ENCODE results near the gene EIF4A3.

The EIF4A3 gene

GRCh38 chr17:80147035-80147822, at the start of gene EIF4A3:
EIF4A3 (minus strand) TSS chr17:80147128; CDS start chr17:80146961, 167 bp downstream.
- DNase-seq (ENCODE audit: low read depth) = peak; percentile 94

- no peak for DNase-seq (ENCODE audit: low read depth)
These were observed 49.7 kb upstream of the EIF4A3 start for GRCh38 chr17:80196652-80197051.

- DNase-seq (ENCODE audit: low read depth) = peak; percentile 56
These were observed 49.0 kb upstream of the EIF4A3 start for GRCh38 chr17:80195671-80196529.

DNA sequence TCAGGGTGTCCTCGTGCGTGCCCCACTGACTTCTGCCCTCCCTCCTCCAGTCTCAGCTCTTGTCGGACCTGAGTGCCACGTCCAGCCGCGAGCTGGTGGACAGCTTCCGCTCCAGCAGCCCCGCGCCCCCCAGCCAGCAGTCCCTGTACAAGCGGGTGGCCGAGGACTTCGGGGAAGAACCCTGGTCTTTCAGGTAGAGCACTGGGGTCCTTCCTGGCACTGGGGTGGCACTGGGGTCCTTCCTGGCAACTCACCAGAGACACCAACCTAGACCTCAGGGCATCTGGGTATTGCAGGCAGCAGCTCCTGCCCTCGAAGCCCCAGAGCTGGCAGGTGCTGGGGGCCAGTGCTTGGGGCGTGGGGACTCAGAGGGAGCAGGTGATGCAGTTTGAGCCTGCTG, 48.2 kb upstream of the EIF4A3 start:
- no peak for DNase-seq (ENCODE audit: low read depth)

DNA sequence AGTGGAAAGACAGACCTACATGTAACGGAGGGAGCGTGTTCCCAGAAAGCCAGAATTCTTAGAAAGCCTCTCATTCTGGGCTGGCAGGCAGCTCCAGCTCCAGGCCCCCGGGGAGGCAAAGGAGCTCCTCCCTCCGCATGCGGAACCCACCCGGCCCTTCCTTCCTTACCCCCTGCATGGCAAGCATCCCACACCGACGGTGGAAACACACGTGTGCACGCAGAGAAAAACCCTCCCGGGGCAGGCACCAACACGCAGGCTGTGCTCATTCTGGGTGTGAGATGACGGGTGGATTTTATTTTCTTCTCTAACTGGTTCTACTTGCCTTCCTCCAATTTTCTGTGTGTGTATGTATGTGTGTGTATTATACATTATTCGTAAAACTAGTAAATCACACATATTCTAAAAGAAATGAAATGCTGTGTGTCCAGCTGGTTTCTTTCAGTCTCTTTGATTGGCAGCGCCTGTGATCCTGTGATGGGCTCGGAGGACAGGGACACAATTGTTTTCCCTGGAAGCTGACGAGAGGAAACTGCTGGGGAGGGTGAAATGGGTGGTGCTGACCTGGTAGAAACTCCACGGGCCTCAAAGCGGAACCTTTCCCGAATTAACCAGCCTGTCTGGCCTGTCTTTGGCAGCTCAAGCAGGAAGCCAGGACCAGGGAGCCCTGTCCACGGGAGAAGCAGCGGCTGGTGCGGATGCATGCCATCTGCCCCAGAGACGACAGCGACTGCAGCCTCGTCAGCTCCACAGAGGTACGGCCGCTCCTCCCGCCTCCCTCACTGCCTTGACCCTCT, 45.1 kb upstream of the EIF4A3 start:
- DNase-seq (ENCODE audit: low read depth) = no peak

DNA sequence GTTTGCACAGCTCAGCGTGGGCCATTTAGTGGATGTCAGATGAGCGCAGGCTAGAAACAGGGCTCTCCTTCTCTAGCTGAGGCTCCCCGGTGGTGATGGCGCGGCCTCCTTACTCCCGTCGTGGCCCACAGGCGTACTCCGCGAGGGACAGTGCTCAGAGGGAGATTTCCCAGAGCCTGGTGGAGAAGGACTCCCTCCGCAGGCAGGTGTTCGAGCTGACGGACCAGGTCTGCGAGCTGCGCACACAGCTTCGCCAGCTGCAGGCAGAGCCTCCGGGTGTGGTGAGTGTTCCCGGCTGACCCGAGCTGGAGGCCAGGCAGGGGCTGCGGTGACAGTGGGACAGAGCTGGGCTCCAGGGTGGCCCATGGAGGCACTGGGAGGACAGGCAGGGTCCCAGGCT, 44.3 kb upstream of the EIF4A3 start:
- no peak for DNase-seq (ENCODE audit: low read depth)

DNA sequence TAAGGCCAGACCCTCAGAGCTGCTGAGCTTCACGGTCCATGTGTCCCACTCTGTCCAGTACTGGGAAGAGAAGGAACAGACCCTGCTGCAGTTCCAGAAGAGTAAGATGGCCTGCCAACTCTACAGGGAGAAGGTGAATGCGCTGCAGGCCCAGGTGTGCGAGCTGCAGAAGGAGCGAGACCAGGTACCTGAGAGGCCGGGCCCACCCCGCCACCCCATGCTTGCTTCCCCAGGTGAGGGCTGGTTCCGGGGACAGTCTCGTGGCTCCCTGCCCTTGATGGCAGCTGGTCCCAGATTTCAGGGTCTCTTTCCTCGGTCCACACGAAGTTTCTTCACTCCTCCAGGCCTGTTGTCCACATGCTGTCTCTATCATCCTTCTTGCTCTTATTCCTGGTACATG, 43.8 kb upstream of the EIF4A3 start:
- no peak for DNase-seq (ENCODE audit: low read depth)

DNA sequence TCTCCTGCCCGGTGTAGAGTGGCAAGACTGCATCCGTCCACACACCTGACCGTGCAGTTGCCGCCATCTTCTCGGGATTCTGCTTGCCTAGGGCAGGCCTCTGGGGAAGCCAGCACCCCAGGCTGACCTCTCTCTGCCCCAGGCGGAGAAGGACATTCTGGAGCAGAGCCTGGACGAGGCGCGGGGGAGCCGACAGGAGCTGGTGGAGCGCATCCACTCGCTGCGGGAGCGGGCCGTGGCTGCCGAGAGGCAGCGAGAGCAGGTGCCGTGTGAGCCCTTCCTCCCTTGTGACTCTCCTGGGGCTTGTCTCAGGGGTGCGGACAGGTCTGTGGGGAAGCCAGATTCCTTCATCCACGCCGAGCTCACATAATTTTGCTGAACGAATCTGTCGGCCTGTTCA, 42.7 kb upstream of the EIF4A3 start:
- no peak for DNase-seq (ENCODE audit: low read depth)

DNA sequence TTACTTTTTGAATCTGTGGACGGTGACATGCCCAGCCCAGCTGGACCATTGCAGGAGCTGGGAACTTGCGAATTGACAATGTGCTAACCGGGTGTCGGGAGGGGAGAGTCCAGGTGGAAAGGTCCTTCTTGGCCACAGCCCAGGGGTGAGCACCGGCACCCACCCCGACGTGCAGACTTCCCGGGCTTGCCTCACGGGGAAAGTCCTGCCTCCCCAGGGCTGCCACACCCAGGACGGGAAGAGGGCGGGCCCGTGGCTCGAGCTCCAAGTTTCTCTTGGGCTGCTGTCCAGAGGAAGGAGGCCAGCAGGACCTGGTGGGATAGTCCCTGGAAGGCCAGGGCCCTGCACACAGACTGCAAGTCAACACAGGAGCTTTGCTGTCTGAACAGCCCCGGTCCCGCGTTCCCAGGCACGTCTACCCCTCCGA, 40.6 kb upstream of the EIF4A3 start:
- DNase-seq (ENCODE audit: low read depth) = no peak

- no peak for DNase-seq (ENCODE audit: low read depth)
These were observed 40.2 kb upstream of the EIF4A3 start for GRCh38 chr17:80187090-80187489.

GRCh38 chr17:80185968-80186367, 39.0 kb upstream of the EIF4A3 start:
- DNase-seq (ENCODE audit: low read depth) = no peak

- DNase-seq (ENCODE audit: low read depth) = no peak
These were observed 37.4 kb upstream of the EIF4A3 start for GRCh38 chr17:80184423-80184714.

GRCh38 chr17:80183581-80184422, 36.9 kb upstream of the EIF4A3 start:
- DNase-seq (ENCODE audit: low read depth) = no peak

GRCh38 chr17:80182845-80183223, 35.9 kb upstream of the EIF4A3 start:
- DNase-seq (ENCODE audit: low read depth) = no peak

DNA sequence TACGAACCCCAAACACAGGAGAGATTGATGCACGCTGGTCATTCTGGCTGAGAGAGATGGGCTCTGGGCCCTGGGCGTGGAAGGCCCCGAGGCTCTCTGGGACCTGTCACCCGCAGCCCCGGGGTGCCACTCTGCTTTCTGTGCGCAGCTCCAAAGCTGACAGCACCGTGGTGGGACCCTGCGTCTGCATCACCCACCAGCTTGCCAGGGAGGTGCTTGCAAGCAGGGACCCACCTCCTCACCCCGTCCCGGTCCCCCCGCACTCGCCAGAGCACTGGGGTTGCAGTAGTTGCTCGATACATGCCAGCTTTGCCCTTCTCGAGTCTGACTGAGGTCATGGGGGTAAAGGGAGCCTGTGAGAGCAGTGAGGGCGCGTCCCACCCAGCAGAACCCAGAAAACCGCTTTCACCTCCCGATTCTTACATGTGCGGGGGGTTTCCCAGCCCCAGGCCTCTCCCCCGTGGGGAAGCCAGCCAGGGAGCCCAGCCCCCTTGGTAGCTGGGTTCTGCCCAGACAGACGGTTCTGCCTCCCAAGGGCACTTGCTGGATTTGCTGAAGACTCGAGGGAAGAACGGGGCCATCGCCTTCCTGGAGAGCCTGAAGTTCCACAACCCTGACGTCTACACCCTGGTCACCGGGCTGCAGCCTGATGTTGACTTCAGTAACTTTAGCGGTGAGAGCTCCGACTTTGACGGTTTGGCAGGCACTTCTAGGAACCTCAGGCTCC, 35.4 kb upstream of the EIF4A3 start:
- DNase-seq (ENCODE audit: low read depth) = no peak

DNA sequence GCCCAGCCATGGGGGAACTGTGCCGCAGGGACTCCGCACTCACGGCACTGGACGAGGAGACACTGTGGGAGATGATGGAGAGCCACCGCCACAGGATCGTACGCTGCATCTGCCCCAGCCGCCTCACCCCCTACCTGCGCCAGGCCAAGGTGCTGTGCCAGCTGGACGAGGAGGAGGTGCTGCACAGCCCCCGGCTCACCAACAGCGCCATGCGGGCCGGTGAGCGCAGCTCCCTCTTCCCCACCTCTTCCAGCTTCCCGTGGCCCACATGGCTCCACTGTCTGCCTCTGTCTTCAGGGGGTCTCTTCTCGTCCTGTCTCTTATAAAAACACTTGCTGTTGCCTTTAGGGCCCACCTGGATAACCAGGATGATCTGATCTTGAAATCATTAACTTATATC, 34.5 kb upstream of the EIF4A3 start:
- DNase-seq (ENCODE audit: low read depth) = no peak

GRCh38 chr17:80180192-80180591, 33.3 kb upstream of the EIF4A3 start:
- DNase-seq (ENCODE audit: low read depth) = no peak

DNA sequence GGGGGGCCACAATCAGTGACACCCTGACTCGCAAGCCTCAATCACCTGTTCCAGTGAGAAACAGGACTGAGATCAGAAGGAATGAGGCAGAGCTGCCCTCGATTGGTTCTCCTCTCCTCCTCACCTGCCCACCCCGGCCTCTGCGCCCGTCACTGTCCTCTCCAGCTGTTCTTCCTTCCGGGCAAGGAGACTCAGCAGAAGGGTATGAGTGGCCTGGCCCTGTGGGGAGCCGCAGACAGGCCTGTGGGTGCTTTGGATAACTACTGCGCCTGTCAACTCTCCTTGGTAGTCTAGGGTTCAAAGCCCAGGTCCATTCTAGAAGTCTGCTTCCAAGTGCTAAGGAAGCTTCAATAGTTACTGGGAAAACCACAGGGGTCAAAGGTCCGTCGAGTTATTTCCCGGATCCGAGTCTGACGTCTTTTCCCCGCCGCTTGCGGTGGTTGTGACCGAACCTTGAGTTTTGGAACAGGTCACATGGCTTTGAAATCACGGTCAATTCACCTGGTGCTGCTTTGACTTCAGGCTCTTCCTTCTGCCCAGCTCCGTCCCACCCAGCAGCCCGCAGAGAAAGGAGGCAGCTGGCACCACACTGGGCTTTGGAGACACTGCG, 31.2 kb upstream of the EIF4A3 start:
- DNase-seq (ENCODE audit: low read depth) = no peak

DNA sequence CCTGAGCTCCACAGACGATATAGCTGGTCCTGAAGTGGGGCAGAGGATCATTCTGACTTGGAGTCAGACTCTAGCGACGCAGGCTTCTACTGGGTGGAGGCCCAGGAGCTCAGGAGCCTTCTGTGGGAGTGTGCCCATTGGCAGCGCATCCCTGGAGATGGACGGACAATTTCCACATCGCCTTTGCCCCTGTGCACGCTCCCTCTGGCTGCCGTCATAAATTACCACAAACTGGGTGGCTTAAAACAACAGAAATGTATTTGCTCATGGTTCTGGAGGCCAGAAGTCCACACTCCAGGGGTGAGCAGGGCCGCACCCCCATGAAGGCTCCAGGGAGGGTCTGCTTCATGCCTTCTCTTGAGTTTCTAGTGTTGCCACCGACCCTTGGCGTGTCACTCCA, 29.8 kb upstream of the EIF4A3 start:
- no peak for DNase-seq (ENCODE audit: low read depth)

- DNase-seq (ENCODE audit: low read depth) = no peak
These were observed 27.0 kb upstream of the EIF4A3 start for GRCh38 chr17:80173916-80174315.

- no peak for DNase-seq (ENCODE audit: low read depth)
These were observed 26.2 kb upstream of the EIF4A3 start for GRCh38 chr17:80173126-80173525.
